Fibroblast of upper back skin (primary cell): Measurements from ENCODE around the gene MMUT.
"Not testable (repeated sequence)": the region's sequence is repeated elsewhere in the genome, so short reads cannot be mapped to it uniquely, and the experiment has no call there.

Source experiments
- DNase-seq: peaks from one replicate; pipeline ENCODE4 v3.0.0-alpha.2; 2013

The MMUT gene

DNA sequence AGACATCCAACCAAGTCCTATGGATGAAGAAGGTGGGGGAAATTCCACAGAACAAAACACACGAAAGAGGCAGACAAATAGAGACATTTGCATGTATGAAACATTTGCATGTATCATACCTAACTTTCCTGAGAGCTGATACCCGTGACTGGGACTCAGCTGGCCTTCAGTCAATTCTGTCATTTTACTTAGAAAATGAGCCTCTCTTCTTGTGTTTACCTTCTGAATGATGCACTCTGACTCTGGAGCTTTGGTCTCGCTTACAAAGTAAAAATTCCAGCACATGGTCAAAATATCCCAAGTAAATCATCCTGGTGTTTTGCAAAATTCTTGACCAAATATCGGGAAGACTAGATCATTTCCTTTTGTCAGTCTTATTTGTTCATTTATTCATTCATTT is 46.9 kb downstream of the MMUT start:
- no peak for DNase-seq

DNA sequence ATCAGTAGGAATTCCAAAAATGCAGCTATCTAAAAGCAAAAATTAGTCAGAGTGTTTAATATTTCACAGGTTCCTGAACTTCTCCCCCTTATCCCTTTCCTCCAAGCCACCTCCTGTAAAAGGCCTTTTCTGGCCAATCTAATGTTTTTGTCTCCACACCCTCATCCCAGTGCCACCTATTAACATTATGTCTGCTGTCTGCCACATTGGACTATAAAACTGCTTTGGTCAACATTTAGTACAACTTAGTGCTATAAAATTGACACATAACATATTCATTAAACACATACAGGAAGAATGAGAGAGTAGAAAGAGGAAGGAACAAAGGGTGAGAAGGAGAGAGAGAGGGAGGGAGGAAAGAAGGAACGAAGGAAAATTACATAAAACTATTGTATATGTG is 47.7 kb downstream of the MMUT start:
- no peak for DNase-seq

DNA sequence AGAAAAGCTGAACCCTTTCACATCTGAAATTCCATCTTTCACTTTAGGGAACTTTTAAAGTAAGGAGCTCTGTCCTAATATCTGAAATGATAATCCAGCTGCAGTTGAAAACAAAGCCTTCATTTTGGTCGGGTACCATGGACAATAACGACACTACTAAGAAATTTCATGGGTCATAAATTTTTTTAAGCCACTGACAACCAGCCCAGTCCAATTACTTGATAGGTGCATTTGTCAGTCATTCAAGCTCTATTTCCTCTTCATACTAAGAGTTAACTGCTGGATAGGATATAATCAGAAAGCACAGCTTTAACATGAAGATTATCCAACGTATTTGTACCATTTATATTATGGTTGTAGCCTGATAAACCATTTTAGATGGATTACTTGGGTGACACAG is 52.5 kb downstream of the MMUT start:
- no peak for DNase-seq

DNA sequence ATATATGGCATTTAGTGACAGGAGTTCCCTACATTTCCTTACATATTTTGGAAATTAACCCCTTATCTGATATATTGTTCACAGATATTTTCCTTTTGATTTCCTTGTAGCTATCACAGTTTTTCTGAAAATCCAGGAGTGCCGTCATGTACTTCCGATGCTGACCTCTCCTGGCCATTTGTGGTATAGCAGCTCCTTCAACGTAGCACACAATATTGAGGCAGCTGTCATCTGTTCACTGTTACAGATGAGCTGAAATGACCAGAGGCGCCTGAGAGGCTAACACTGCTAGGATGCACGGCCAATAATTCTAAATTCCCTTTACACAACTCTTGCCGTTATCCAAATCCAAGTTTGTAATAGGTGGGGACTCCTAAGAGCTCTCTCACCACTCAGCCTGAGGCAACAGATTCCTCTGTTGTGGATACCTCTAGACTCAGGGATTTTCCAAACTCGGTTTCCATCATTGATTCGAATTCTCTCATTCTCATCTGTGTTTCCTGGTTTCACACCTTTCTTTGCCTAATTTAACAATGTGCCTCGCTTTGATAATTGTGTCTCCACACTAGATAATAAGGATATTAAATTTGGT is 53.0 kb downstream of the MMUT start:
- peak; percentile 68 for DNase-seq

DNA sequence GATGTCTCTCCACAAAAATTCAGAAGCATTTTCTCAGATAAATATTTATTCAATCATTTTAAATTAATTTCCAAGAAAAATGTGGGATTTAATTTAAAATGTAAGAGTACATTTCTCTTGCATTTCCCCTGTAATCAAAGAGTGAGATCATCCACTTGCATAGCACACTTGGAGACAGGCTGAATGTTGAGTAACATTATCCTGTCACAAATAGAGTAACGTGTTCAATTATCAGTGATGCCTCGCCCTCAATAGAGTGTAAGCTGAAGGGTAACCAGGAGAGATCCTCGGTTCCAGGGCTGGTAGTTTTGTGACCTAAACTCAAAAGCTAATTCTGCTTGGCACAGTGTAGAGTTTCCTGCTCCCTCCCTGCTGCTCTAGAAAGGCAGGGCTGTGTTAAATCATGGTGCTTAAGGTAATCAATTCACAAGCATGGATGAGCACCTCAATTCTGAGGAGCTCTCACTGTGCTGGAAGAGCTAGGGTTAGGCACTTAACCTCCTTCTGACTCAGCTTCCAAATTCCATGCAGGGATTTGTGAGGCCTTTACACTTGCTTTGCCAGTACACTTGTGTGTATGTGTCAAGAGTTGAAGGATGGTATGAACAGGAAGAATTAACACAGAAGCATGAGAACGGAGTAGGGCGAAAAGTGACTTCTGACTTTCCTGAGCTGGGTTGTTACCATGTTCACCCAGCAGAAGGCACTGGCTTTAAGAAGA is 56.6 kb downstream of the MMUT start:
- DNase-seq, result no peak

DNA sequence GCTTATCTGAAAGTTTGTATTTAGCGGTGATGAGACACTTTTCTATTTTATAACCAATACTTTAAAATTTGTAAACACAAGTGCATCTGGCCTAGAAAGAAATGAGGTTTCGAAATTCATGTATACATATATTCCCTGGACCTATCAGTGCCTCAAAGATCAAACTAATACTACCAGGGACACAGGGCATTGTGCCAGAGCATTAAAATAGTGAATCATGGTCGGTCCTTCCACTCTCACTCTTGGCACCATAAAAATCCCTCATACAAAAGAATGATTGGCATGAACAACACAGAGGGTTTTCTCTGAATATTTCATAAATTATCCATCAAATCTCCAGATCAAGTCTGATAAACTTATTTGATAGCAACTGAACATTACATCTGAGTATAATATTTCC is 62.0 kb downstream of the MMUT start:
- DNase-seq, result no peak

DNA sequence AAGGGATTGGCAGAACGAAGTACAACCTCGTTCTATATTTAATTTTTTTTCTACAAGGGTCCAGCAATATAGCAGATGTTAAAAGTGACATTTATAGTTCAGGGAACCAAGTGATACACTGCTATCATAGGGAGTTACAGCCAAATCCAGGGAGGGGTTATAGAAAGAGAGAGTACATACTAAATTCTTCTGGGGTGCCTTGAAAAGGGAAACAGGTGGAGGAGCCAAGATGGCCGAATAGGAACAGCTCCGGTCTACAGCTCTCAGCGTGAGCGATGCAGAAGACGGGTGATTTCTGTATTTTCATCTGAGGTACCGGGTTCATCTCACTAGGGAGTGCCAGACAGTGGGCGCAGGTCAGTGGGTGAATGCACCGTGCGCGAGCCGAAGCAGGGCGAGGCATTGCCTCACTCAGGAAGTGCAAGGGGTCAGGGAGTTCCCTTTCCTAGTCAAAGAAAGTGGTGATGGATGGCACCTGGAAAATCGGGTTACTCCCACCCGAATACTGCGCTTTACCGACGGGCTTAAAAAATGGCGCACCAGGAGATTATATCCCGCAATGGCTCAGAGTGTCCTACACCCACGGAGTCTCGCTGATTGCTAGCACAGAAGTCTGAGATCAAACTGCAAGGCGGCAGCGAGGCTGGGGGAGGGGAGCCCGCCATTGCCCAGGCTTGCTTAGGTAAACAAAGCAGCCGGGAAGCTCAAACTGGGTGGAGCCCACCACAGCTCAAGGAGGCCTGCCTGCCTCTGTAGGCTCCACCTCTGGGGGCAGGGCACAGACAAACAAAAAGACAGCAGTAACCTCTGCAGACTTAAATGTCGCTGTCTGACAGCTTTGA is 76.2 kb downstream of the MMUT start:
- DNase-seq, result not testable (repeated sequence)

DNA sequence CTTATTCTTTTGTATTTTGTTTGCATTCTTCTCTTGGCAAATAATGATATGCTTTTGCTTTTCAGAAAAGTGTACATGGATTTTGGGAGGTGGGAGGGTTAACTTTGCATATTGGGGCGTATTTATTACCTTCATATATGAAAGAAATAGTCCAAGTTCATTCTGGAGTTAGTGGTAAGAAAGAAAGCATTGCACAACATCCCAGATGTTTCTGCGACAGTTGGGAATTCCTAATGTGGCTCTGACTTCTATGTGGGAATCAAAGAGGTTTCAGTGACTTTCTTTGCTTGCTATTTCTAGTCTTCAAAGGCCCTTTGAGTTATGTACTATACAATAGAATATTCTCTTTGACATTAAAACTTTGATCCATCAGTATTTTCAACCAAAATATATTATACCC is 78.1 kb downstream of the MMUT start:
- no peak for DNase-seq
